Activated naive CD4-positive, alpha-beta T cell treated with anti-CD3 and anti-CD28 coated beads, Interleukin-2, amount 50 U/mL, for 24 hours (primary cell): ENCODE results near the gene SRRM4.
"Not testable (repeated sequence)": the region's sequence is repeated elsewhere in the genome, so short reads cannot be mapped to it uniquely, and the experiment has no call there.

Source experiments
- H3K27ac Mint-ChIP-seq: one replicate; pipeline ENCODE4 v1.8.0; 2021; ENCODE audit warnings: mild to moderate bottlenecking, mixed read lengths
- H3K27me3 Mint-ChIP-seq: one replicate; pipeline ENCODE4 v1.8.0; 2021; ENCODE audit warnings: mixed read lengths
- H3K36me3 Mint-ChIP-seq: one replicate; pipeline ENCODE4 v1.8.0; 2021; ENCODE audit warnings: mixed read lengths
- H3K4me1 Mint-ChIP-seq: one replicate; pipeline ENCODE4 v1.8.0; 2021; ENCODE audit warnings: mixed read lengths
- H3K4me3 Mint-ChIP-seq: one replicate; pipeline ENCODE4 v1.8.0; 2021; ENCODE audit warnings: mild to moderate bottlenecking, mixed read lengths
- H3K9me3 Mint-ChIP-seq: one replicate; pipeline ENCODE4 v1.8.0; 2021; ENCODE audit warnings: mixed read lengths

The SRRM4 gene

DNA sequence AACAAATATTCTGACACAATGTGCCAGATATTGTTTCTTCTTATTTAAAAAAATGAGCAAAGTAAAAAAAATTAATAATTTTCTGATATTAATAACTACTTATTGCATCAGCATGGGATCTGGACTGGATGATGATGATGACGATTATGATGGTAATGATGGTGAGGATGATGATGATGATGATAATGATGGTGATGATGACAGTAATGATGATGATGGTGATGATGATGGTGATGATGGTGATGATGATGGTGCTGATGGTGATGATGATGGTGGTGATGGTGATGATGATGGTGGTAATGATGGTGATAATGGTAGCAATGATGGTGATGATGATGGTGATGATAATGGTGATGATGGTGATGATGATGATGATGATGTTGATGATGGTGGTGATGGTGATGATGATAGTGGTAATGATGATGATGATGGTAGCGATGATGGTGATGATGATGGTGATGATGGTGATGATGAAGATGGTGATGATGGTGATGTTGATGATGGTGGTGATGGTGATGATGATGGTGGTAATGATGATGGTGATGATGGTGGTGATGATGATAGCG lies 94.0 kb downstream of the SRRM4 start:
- H3K9me3 Mint-ChIP-seq, result no peaks in the 10 kb centered on the region
- no peaks in the 10 kb centered on the region for H3K27me3 Mint-ChIP-seq
- H3K4me1 Mint-ChIP-seq, result no peaks in the 10 kb centered on the region
- no peaks in the 10 kb centered on the region for H3K36me3 Mint-ChIP-seq
- H3K4me3 Mint-ChIP-seq, result no peak overlapping the region
- H3K27ac Mint-ChIP-seq, result no peak overlapping the region

GRCh38 chr12:119075918-119076317 lies 94.6 kb downstream of the SRRM4 start:
- Mint-ChIP-seq H3K4me3 (no peak overlapping the region), H3K9me3 (no peaks in the 10 kb centered on the region), H3K4me1 (no peaks in the 10 kb centered on the region)

DNA sequence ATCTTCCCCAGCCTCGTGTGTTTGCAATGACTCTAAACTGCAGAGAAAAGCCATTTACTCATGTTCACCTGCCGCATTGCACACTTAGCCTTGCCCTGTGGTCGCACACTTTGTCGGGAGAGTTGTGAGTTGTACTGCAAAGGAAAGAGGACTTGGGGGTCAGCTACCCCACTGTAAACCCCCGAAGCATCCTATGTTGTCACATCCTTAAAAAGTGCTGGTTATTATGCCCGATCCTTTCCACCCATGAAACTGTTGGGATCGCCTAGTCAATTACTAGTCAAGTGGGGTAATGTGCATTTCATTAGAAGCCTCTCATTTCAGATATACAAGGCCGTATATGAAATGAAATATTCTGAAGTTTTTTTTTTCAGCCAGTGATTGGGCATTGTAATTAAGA lies 98.2 kb downstream of the SRRM4 start:
- no peak overlapping the region for H3K27ac Mint-ChIP-seq
- H3K9me3 Mint-ChIP-seq, result no peaks in the 10 kb centered on the region
- peaks cover 3% of the 10 kb centered on the region for H3K27me3 Mint-ChIP-seq

More at GRCh38 chr12:119075918-119076317, 94.6 kb downstream of the SRRM4 start:
- Mint-ChIP-seq H3K27me3 (no peaks in the 10 kb centered on the region), H3K27ac (no peak overlapping the region), H3K36me3 (no peaks in the 10 kb centered on the region)

GRCh38 chr12:119082016-119082415 lies 100.7 kb downstream of the SRRM4 start:
- Mint-ChIP-seq H3K27me3 (peaks cover 5% of the 10 kb centered on the region), H3K27ac (no peak overlapping the region), H3K4me1 (no peaks in the 10 kb centered on the region), H3K9me3 (peaks cover 2% of the 10 kb centered on the region), H3K36me3 (no peaks in the 10 kb centered on the region), H3K4me3 (no peak overlapping the region)

More for the DNA sequence above, 98.2 kb downstream of the SRRM4 start:
- H3K4me1 Mint-ChIP-seq, result no peaks in the 10 kb centered on the region
- no peaks in the 10 kb centered on the region for H3K36me3 Mint-ChIP-seq
- no peak overlapping the region for H3K4me3 Mint-ChIP-seq

DNA sequence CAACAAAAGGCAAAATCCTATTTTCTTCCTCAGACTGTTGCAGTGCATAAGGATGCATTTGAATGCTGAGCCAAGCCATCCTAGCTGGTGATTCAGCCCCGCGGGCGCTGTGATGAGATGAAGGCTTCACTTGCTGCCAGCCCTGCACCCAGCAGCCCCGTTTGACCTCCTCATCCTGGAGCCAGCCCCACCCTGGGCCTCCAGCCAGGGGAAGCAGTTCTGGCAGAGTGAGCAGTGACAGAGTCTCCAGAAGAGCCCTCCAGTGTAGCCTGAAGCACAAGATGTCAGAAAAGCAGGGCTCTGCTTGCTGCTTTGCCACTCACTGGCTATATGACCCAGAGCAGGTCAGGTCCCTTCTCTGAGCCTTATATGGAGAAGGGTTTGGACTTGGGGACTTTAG lies 101.2 kb downstream of the SRRM4 start:
- no peaks in the 10 kb centered on the region for H3K4me1 Mint-ChIP-seq
- no peak overlapping the region for H3K4me3 Mint-ChIP-seq
- no peak overlapping the region for H3K27ac Mint-ChIP-seq
- peaks cover 6% of the 10 kb centered on the region for H3K27me3 Mint-ChIP-seq
- H3K36me3 Mint-ChIP-seq, result no peaks in the 10 kb centered on the region
- H3K9me3 Mint-ChIP-seq, result peaks cover 7% of the 10 kb centered on the region

DNA sequence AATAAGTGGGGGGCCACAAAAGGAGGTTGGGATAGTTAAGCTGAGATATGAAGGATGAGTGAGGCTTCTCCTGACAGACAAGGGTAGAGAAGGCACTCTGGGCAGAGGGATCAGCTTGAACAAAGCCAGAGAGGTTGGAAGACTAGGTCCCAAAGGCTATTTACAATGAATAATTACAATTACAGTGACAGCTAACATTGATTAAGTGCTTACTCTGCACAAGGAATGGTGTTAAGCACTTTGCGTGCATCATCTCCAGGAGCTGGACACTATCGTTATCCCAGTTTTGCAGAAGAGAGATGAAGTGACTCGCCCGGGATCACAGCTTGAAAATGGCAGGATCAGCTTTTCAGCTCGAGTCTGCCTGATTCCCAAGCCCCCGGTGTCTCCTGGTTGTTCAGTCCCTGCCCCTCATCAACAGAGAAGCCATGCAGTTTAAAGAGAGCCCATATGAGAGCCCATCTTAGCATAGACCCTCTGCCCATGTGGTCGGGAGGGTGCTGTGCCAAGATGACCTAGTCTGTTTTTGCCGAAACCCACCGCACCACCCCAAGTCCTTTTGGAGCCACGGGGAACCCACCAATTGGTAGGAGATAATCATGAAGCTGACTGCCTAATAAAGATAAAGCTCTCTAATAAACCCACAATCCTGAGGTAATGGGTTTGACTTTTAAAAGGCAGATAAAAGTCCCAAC lies 107.5 kb downstream of the SRRM4 start:
- Mint-ChIP-seq H3K4me1 (no peaks in the 10 kb centered on the region), H3K4me3 (no peak overlapping the region), H3K36me3 (no peaks in the 10 kb centered on the region), H3K27me3 (peaks cover 6% of the 10 kb centered on the region), H3K9me3 (peaks cover 7% of the 10 kb centered on the region), H3K27ac (no peak overlapping the region)

DNA sequence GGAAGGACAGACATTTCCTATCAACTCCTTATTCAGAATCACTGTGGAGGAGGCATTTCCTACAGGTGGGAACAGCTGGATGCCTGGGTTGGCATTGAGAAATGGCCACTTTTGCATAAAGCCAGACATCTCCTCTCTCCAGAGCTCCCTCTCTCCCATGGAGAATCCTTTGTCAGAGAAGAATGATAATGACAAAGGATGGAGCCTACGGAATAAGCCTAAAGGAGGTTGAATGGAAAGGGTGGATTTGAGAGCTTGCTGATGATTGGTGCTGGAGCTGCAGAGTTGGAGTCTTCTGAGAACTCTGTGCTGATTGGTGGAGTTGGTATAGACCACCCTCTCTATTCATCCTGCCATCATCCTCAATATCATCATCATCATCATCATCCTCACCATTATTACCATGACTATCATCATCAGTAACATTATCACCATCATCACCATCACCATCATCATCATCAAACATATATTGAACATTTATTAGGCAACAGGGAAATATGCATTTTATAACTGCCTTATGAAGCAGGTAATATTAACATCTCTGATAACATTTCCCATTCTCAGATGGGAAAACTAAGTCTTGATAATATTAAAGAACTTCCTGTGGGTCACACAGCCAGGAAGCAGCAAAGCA lies 108.2 kb downstream of the SRRM4 start:
- Mint-ChIP-seq H3K36me3 (no peaks in the 10 kb centered on the region), H3K27ac (no peak overlapping the region), H3K4me1 (no peaks in the 10 kb centered on the region), H3K4me3 (no peak overlapping the region), H3K27me3 (peaks cover 5% of the 10 kb centered on the region), H3K9me3 (peaks cover 7% of the 10 kb centered on the region)

- Mint-ChIP-seq H3K4me1 (no peaks in the 10 kb centered on the region), H3K27ac (no peak overlapping the region), H3K27me3 (peaks cover 4% of the 10 kb centered on the region), H3K4me3 (no peak overlapping the region), H3K36me3 (no peaks in the 10 kb centered on the region), H3K9me3 (peaks cover 7% of the 10 kb centered on the region)
Observed at GRCh38 chr12:119090276-119090675, 108.9 kb downstream of the SRRM4 start.

DNA sequence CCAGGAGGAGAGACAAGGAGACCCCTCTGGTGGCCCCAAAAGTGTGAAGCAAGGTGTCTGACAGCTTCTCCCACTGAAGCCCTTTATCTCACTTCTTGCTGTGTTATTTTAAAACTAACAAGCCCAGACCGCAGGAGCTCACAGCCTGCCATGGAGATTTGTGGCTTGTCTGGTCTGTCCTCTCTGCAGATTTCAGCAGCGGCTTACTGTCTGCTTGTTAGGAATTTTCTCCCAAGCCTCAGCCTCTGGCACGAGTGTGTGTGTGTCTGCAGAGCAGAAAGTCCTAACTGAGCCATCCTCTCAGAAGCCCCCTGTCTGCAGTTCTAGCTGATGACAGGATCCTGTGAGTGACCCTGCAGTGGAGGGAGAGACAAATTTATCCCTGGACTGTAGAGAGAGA lies 109.5 kb downstream of the SRRM4 start:
- Mint-ChIP-seq H3K9me3 (peaks cover 7% of the 10 kb centered on the region), H3K27ac (no peak overlapping the region), H3K27me3 (peaks cover 4% of the 10 kb centered on the region), H3K4me1 (no peaks in the 10 kb centered on the region), H3K4me3 (no peak overlapping the region), H3K36me3 (no peaks in the 10 kb centered on the region)

- peaks cover 20% of the 10 kb centered on the region for H3K9me3 Mint-ChIP-seq
Observed at GRCh38 chr12:119096429-119097202, 115.3 kb downstream of the SRRM4 start.

GRCh38 chr12:119100933-119101332 lies 119.6 kb downstream of the SRRM4 start:
- Mint-ChIP-seq H3K4me1 (no peaks in the 10 kb centered on the region), H3K27me3 (peaks cover 5% of the 10 kb centered on the region)

More at GRCh38 chr12:119096429-119097202, 115.3 kb downstream of the SRRM4 start:
- Mint-ChIP-seq H3K27ac (no peak overlapping the region), H3K4me1 (no peaks in the 10 kb centered on the region), H3K4me3 (no peak overlapping the region), H3K36me3 (no peaks in the 10 kb centered on the region), H3K27me3 (peaks cover 7% of the 10 kb centered on the region)

GRCh38 chr12:119102274-119102673 lies 120.9 kb downstream of the SRRM4 start:
- Mint-ChIP-seq H3K27ac (no peak overlapping the region), H3K36me3 (no peaks in the 10 kb centered on the region), H3K27me3 (peaks cover 5% of the 10 kb centered on the region), H3K4me1 (no peaks in the 10 kb centered on the region), H3K4me3 (no peak overlapping the region), H3K9me3 (peaks cover 25% of the 10 kb centered on the region)

More at GRCh38 chr12:119100933-119101332, 119.6 kb downstream of the SRRM4 start:
- no peak overlapping the region for H3K4me3 Mint-ChIP-seq
- no peaks in the 10 kb centered on the region for H3K36me3 Mint-ChIP-seq
- peaks cover 25% of the 10 kb centered on the region for H3K9me3 Mint-ChIP-seq
- H3K27ac Mint-ChIP-seq, result no peak overlapping the region

- Mint-ChIP-seq H3K9me3 (peaks cover 22% of the 10 kb centered on the region), H3K4me3 (no peak overlapping the region), H3K27me3 (peaks cover 1% of the 10 kb centered on the region), H3K4me1 (no peaks in the 10 kb centered on the region), H3K27ac (no peak overlapping the region), H3K36me3 (no peaks in the 10 kb centered on the region)
Observed at GRCh38 chr12:119102714-119103113, 121.4 kb downstream of the SRRM4 start.

- H3K4me3 Mint-ChIP-seq, H3K27me3 Mint-ChIP-seq, H3K9me3 Mint-ChIP-seq, H3K4me1 Mint-ChIP-seq, H3K36me3 Mint-ChIP-seq, H3K27ac Mint-ChIP-seq: not testable (repeated sequence)
Observed at GRCh38 chr12:119104969-119105368, 123.6 kb downstream of the SRRM4 start.

- Mint-ChIP-seq H3K36me3 (no peaks in the 10 kb centered on the region), H3K27ac (no peak overlapping the region), H3K27me3 (no peaks in the 10 kb centered on the region), H3K4me1 (no peaks in the 10 kb centered on the region), H3K9me3 (no peaks in the 10 kb centered on the region), H3K4me3 (no peak overlapping the region)
Observed at GRCh38 chr12:119113496-119113986, 132.2 kb downstream of the SRRM4 start.
